Fibroblast of skin of back (primary cell): ENCODE results near the gene ZMYM3.

Experiments used
- DNase-seq: peaks from one replicate; pipeline ENCODE4 v3.0.0-alpha.2; 2013

The ZMYM3 gene

GRCh38 chrX:71210816-71211215 is 43.1 kb downstream of the ZMYM3 start:
- DNase-seq = peak; percentile 44

- no peak for DNase-seq
Observed at GRCh38 chrX:71199252-71200008, 54.5 kb downstream of the ZMYM3 start.

DNA sequence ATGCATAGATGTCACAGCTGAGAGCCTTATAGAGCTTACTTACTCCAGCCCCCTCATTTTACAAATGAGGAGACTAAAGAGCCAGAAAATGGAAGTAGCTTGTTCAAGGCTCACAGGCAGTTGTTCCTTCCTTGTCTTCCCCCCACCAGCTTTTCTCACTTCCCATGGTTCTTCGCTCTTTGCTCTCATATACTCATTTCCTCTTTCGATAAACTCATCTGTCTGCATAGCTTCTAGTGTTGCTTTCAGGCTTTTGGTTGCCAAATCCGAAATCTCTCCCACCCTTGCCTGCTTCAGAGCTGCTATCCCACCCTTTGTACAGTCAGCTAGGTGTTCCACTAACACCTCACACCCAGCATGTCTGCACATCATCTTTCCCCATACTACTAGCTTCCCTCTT is 55.9 kb downstream of the ZMYM3 start:
- no peak for DNase-seq

DNA sequence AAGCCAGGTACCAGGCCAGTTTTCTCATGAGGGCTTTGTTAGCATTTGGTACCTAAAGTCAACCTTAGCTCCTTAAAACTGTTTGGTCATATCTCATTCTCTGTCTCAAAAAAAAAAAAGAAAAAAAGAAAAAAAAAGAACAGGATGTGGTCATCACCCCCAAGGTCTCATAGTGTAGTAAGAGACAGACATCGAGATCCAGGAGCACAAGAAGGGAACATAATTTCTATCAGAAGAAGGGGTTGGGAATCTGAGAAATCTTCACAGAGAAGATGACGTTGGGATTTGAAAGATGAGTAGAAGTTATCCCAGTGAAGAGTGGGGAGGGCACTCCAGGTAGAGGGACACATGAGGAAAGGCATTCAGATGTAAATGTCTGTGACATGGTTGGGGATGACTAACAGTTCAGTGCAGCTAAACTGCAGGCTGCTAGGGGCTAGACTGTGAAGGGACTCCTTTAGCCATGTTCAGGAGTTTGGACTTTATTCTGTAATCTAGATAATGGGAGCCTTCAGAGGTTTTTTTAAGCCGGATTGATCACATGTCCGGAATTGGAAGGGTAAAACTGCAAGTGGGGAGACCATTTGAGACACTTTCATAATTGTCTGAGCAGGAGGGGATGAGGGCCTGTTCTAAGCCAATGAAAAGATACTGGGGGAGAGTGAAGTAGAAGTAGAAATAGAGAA is 57.8 kb downstream of the ZMYM3 start:
- DNase-seq = no peak

DNA sequence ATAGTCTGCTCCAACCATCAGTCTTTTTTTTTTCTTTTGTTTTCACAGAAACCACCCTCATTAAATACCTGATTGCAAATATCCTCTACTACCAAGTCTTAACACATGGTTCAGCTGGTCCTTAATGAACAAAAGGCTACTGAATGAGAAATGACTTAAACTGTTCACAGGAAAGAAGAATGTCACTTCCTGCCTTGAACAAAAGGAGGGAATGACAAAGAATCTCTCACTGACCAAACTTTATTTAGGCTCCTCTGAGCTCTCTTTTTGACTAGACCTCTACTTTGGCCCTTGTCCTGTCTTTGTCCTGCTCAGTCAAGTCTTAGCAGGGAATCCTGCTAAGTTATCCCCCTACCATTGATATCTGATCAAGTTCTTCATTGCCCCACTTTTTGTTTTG is 62.7 kb downstream of the ZMYM3 start:
- no peak for DNase-seq
